HL-60/S4 (cell line): ENCODE measurements around the gene TMEM119.

Experiments used
- in situ Hi-C: fragments of 300-500 bp; cut with MboI; formaldehyde crosslinking; loops from 2 replicates; pipeline ENCODE4 v1.14.3; 2022; ENCODE audit warnings: low sequenced_read_pairs

Gene TMEM119

GRCh38 chr12:108548954-108549521, 48.8 kb downstream of the TMEM119 start:
- in situ Hi-C loops: no loop called here

GRCh38 chr12:108547686-108548085, 50.2 kb downstream of the TMEM119 start:
- in situ Hi-C loops: no loop called here

GRCh38 chr12:108543652-108544051, 54.2 kb downstream of the TMEM119 start:
- in situ Hi-C loops: no loop called here

GRCh38 chr12:108542320-108542719, 55.6 kb downstream of the TMEM119 start:
- in situ Hi-C loops: no loop called here
